HepG2 (cell line): ENCODE results near the gene DNAJC13.
"Not testable (repeated sequence)": the region's sequence is repeated elsewhere in the genome, so short reads cannot be mapped to it uniquely, and the experiment has no call there.

Experiments
- POLR2A ChIP-seq, 2 experiments: IDR thresholded peaks; 2 replicates each; pipeline ENCODE4 v1.6.1; 2011; ENCODE audit warnings: low read depth in 2 of 2, low read length in 2 of 2, mild to moderate bottlenecking in 1 of 2, moderate library complexity in 1 of 2; ENCODE audit not compliant: insufficient read depth in 1 of 2
- TF ChIP-seq, protein P1 (sequence below): sonication (generic); formaldehyde crosslinking; IDR thresholded peaks from 2 replicates; pipeline ENCODE4 v1.5.0; 2020; ENCODE audit warnings: mild to moderate bottlenecking, missing genetic modification reagents, moderate library complexity

DNA sequence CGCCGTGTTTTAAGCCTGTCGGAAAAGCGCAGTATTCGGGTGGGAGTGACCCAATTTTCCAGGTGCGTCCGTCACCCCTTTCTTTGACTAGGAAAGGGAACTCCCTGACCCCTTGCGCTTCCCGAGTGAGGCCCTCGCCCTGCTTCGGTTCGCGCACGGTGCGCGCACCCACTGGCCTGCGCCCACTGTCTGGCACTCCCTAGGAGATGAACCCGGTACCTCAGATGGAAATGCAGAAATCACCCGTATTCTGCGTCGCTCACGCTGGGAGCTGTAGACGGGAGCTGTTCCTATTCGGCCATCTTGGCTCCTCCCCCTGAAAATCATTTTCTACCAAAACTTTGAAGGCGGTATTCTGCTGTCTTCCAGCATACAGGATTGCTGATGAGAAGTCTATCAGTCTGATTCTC, 40.4 kb upstream of the DNAJC13 start:
- TF ChIP-seq, protein P1, sequence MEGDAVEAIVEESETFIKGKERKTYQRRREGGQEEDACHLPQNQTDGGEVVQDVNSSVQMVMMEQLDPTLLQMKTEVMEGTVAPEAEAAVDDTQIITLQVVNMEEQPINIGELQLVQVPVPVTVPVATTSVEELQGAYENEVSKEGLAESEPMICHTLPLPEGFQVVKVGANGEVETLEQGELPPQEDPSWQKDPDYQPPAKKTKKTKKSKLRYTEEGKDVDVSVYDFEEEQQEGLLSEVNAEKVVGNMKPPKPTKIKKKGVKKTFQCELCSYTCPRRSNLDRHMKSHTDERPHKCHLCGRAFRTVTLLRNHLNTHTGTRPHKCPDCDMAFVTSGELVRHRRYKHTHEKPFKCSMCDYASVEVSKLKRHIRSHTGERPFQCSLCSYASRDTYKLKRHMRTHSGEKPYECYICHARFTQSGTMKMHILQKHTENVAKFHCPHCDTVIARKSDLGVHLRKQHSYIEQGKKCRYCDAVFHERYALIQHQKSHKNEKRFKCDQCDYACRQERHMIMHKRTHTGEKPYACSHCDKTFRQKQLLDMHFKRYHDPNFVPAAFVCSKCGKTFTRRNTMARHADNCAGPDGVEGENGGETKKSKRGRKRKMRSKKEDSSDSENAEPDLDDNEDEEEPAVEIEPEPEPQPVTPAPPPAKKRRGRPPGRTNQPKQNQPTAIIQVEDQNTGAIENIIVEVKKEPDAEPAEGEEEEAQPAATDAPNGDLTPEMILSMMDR (CRISPR knock-in tag): not testable (repeated sequence)
- TF ChIP-seq POLR2A (IDR thresholded peaks at IDR 0.05; ENCODE audit: insufficient read depth in 1 of 2, low read depth in 2 of 2, low read length in 2 of 2): not testable (repeated sequence)
